TTC549 (cell line): ENCODE measurements around the gene MROH9.

Experiments used
- FAIRE-seq: peaks from 2 replicates; lab custom pipeline; 2012; peaks lifted over from hg19 to GRCh38; lab: Jason Lieb, UNC

The MROH9 gene

DNA sequence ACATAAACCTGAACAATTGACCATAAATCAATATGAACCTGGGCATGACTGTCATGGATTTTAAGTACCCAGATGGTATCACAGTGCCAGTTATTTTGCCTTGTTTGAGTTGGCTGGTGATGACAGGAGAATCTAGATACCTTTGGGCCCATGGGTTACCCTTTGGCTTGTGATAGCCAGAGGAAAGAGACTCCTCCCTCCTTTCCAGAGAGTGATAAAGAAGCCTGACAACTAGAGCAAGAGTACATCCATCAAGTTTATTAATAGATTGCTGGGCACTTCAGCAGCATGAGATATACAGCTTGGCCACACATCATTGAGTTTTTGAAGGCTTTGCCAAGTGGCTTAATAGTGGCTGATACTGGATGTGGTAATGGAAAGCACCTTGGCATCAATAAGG lies 148.8 kb downstream of the MROH9 start:
- FAIRE-seq: no peak

DNA sequence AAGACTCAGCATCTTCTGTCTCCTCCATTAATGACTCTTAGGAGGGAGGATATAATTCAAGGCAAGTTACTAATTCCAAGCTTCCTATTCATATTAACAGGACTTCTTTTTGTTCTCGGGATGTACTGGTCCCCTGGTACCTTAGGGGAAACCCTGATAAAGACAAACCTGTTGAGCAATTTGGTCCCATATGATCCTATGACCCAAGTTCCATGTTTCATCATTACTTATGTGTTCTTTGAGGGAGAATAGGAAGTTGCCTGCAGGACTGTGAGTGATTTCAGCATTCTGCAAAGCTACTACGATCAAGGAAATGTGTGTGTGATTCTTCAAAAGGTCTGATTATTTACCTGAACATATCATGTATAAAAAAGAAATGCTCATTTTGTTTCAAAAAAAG lies 149.5 kb downstream of the MROH9 start:
- no peak for FAIRE-seq

DNA sequence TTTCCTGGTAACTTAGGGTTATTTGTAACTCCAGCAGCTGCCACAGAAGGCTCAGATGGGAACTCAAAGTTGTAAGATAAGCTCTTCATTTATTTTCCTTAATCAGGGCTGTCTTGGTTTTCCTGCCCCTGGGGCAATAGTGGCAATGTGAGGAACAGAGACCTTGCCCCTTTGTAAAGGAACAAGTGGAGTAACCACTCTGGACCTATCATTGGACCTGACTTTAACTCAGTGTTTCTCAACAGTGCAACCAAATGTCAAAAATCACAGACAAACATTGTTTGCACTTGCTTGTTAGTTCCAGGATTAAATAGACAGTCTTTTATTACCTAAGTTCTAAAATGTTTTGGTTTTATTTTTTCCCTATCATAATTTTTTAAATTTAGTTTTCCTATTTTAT lies 152.6 kb downstream of the MROH9 start:
- FAIRE-seq: no peak

DNA sequence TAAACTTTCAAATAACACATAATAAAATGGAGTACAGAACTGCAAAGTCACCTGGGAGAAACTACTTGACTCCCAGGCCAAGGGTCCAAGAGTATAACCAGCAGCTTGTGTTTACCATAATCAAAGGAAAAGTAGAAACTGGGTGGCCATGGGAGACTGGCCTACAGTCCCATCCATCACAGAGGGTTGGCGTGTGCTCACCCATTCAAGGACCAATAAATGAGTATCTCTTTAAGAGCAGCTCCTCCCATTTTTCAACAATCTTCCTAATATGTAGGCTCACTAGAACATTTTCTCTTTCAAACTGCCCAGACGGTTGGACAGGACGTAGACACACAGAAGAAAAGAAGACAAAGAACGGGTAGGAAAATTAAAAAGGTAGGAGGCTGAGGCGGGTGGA lies 155.3 kb downstream of the MROH9 start, which contains the start of gene FMO3:
Gene FMO3 (plus strand): TSS at position 302 of the 400 bp plus-strand sequence. CDS start 1,754 bp downstream, outside the sequence.
- no peak for FAIRE-seq

DNA sequence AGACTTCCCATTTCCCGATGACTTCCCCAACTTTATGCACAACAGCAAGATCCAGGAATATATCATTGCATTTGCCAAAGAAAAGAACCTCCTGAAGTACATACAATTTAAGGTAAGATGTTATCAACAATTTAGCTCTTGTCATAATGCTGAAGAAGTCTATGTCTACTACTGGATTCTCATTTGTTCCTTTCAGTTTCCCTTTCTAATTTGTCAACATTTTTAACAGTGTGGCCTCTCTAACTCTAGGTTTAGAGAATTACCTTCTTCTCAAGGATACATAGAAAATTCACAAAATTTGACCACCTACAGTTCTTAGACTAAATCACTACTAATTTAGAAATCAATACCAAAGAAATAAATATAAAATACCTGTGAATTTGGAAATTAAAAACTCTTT lies 168.5 kb downstream of the MROH9 start:
- no peak for FAIRE-seq

DNA sequence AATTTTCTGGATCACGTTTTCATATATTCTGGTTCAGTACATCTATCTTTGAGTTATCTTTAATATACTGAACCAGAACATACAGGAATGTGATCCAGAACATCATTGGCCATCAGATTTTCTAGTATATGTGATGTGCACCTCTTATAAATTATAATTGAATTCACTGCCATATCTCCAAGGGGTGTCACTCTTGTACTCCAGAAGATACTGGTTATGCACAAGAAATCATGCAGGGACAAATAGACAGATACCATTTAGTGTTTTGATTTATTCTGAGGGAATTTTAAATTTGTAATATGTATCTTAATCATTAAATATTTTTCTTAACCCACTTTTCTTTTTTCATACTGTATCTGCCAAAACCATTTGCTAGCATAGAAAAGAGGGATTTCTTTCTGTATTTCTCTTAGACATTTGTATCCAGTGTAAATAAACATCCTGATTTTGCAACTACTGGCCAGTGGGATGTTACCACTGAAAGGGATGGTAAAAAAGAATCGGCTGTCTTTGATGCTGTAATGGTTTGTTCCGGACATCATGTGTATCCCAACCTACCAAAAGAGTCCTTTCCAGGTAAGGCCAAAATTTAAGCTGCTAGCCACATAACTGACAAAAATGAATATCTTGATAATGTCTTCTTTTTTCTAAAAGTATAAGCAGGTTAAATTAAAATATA lies 172.1 kb downstream of the MROH9 start:
- FAIRE-seq: no peak

DNA sequence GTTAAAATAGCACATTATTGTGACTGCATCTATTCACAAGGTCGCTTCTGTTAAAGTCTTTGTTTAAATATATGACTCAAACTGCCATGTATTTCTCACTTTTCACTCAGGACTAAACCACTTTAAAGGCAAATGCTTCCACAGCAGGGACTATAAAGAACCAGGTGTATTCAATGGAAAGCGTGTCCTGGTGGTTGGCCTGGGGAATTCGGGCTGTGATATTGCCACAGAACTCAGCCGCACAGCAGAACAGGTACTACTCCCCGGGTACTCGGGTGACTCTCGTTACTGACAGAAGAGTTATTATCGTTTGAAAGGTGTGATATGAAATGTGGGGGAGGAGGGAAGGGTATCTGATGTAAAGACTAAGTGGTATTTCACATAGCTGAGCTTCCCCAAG lies 172.6 kb downstream of the MROH9 start:
- FAIRE-seq: no peak

DNA sequence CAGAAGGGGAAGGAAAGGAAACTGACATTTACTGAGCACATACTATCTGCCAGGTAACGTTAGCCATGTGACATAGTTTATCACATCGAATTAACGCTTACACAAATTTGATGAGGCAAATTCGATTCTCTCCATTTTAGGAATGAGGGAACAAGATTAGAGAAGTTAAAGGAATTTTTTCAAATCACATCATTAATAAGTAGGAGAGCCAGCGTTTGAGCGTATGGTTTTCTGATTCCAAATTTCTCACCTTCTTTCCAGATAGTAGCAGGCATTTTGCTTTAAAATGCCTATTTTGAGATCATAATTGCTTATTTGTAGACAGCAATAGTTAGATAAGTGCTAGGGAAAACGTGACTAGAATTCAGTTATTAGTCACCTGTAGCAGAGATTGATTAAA lies 174.6 kb downstream of the MROH9 start:
- FAIRE-seq: no peak

DNA sequence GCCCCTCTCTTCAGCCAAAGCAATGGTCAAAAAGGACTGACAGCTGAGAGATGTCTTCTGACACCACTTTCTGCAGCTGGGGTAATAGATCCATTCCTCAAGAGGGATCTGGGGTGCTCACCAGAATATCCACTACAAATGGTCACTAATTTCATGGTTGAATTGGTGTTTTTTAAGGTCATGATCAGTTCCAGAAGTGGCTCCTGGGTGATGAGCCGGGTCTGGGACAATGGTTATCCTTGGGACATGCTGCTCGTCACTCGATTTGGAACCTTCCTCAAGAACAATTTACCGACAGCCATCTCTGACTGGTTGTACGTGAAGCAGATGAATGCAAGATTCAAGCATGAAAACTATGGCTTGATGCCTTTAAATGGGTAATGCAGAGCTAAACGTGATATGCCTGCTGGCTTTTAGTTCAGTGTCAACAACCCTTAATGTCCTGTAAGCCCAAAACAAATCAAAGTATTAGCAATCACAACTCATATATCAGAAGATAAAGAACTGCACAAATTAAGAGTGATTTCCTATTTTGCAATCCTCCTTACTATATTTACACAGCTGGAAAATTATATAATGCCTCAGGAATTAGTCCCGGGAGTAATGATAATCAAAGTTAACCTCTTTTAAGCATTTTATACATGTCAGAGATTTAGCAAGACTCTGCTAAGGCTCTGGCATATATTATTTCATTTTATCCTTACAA lies 175.4 kb downstream of the MROH9 start:
- no peak for FAIRE-seq

DNA sequence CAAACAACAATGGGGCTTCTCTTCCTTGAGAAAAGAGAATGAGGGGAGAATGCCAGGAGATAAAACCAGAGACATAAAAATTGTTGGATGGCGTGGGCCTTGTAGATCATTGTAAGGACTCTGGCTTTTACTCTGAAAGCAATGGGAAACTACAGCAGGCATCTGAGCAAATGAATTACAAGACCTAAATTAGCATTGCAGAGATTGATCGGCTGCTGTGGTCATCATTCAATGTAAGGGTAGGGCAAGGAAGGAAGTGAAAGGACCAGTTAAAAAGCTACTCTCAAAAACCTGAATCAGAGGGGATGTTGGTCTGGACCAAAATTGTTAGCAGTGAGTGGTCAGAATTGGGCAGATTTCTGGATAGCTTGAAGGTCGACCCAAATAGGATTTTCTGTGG lies 176.8 kb downstream of the MROH9 start:
- no peak for FAIRE-seq

DNA sequence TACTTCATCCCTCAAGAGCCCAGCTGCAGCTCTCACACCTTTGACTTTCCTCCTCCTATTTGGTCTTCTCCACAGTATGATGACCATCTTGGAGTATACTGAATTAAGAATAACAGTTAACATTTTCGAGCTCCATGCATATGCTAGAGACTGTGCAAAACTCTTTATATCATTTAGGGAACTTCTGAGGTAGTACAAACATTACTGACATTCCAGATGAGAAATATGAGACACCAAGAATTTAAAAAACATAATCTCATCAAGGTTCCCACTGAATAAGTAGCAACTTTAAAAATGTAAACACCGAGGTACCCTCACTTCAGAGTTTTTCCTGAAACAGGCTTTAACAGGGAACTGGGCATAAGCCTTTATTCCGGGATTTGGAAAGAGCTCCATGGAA lies 178.0 kb downstream of the MROH9 start:
- no peak for FAIRE-seq
